ENCODE results near the gene FAM170B.

- no peak for TF ChIP-seq CTCF (IDR thresholded peaks at IDR 0.05)
- TF ChIP-seq CREM (CRISPR knock-in tag; IDR thresholded peaks at IDR 0.05): no peak
- TF ChIP-seq NR1H2 (CRISPR knock-in tag; IDR thresholded peaks at IDR 0.05): no peak
- no peak for TF ChIP-seq CREB1 (CRISPR knock-in tag; IDR thresholded peaks at IDR 0.05)
- no peak for TF ChIP-seq ZNF423 (CRISPR knock-in tag; IDR thresholded peaks at IDR 0.05)
- TF ChIP-seq ZNF263 (CRISPR knock-in tag; IDR thresholded peaks at IDR 0.05; ENCODE audit: low read depth): no peak
- no peak for TF ChIP-seq USF1 (CRISPR knock-in tag; IDR thresholded peaks at IDR 0.05)
- no peak for TF ChIP-seq NR2C2 (CRISPR knock-in tag; IDR thresholded peaks at IDR 0.05)
- no peak for TF ChIP-seq ETV6 (CRISPR knock-in tag; IDR thresholded peaks at IDR 0.05)
- no peak for TF ChIP-seq ZNF281 (CRISPR knock-in tag; IDR thresholded peaks at IDR 0.05)
- no peak for TF ChIP-seq ATF2 (CRISPR knock-in tag; IDR thresholded peaks at IDR 0.05; ENCODE audit: borderline replicate concordance, low read depth)
- no peak for TF ChIP-seq RELA (CRISPR knock-in tag; IDR thresholded peaks at IDR 0.05; ENCODE audit: borderline replicate concordance)
- TF ChIP-seq ZNF317 (CRISPR knock-in tag; IDR thresholded peaks at IDR 0.05; ENCODE audit: borderline replicate concordance, low read depth): no peak
- TF ChIP-seq USF2 (CRISPR knock-in tag; IDR thresholded peaks at IDR 0.05): no peak
Measured at GRCh38 chr10:49141541-49142332, 7.9 kb upstream of the FAM170B start.
